Karpas-422 (cell line): ENCODE measurements around the gene MYH10. TPM values are rescaled to one million over a fixed set of nuclear protein-coding genes. Genes with fewer than 3 reads are reported as not detected.

ENCODE experiments used
- DNase-seq: peaks from one replicate; pipeline ENCODE4 v3.0.0-alpha.2; 2015
- H2AFZ ChIP-seq: fragments of 200-600 bp; sonication (generic); 2 replicates; pipeline ENCODE4 v1.6.1; 2014; ENCODE audit warnings: antibody characterized with exemption, low read length, mixed read lengths
- H3K27ac ChIP-seq: fragments of 200-600 bp; sonication (generic); 2 replicates; pipeline ENCODE4 v1.5.1; 2014; ENCODE audit warnings: mild to moderate bottlenecking, low read length, moderate library complexity
- H3K27me3 ChIP-seq: fragments of 200-600 bp; sonication (generic); 2 replicates; pipeline ENCODE4 v1.6.1; 2014; ENCODE audit warnings: low read length, mixed read lengths
- H3K36me3 ChIP-seq: fragments of 200-600 bp; sonication (generic); 2 replicates; pipeline ENCODE4 v1.6.1; 2014; ENCODE audit warnings: low read length, mixed read lengths; ENCODE audit not compliant: insufficient read depth
- H3K4me1 ChIP-seq: fragments of 200-600 bp; sonication (generic); 2 replicates; pipeline ENCODE4 v1.6.1; 2014; ENCODE audit warnings: mild to moderate bottlenecking, low read length, mixed read lengths
- H3K4me2 ChIP-seq: fragments of 200-600 bp; sonication (generic); 2 replicates; pipeline ENCODE4 v1.6.1; 2014; ENCODE audit warnings: low read length, low read depth, mild to moderate bottlenecking; ENCODE audit not compliant: poor library complexity, severe bottlenecking
- H3K4me3 ChIP-seq: fragments of 200-600 bp; sonication (generic); 2 replicates; pipeline ENCODE4 v1.5.1; 2014; ENCODE audit warnings: mild to moderate bottlenecking, antibody characterized with exemption, low read length, mixed read lengths
- H3K79me2 ChIP-seq: fragments of 200-600 bp; sonication (generic); 2 replicates; pipeline ENCODE4 v1.6.1; 2014; ENCODE audit warnings: mild to moderate bottlenecking, low read length, mixed read lengths
- H3K9ac ChIP-seq: fragments of 200-600 bp; sonication (generic); 2 replicates; pipeline ENCODE4 v1.6.0; 2014; ENCODE audit warnings: low read length
- H3K9me2 ChIP-seq: fragments of 200-600 bp; sonication (generic), shearing (Covaris generic); replicated peaks from 2 replicates; pipeline ENCODE4 v1.6.0; 2014; ENCODE audit warnings: mild to moderate bottlenecking, low read length, moderate library complexity; ENCODE audit not compliant: insufficient read depth
- H3K9me3 ChIP-seq: fragments of 300-700, 200-600 bp; sonication (generic); 2 replicates; pipeline ENCODE4 v1.6.1; 2014; ENCODE audit warnings: low read length, mixed read lengths
- H4K20me1 ChIP-seq: fragments of 200-600 bp; sonication (generic); 2 replicates; pipeline ENCODE4 v1.6.1; 2014; ENCODE audit warnings: mild to moderate bottlenecking, antibody characterized with exemption, low read length, low read depth; ENCODE audit not compliant: insufficient read depth
- total RNA-seq: library from RNA; depleted of rRNA; stranded (reverse); fragments of >200 nt; shearing (Covaris generic); gene quantifications from 2 replicates; pipeline ENCODE4 v1.2.3, GENCODE V29; 2014; ENCODE audit warnings: low replicate concordance

Gene MYH10
- total RNA-seq, 1 experiment from 2014 or later: not detected

DNA sequence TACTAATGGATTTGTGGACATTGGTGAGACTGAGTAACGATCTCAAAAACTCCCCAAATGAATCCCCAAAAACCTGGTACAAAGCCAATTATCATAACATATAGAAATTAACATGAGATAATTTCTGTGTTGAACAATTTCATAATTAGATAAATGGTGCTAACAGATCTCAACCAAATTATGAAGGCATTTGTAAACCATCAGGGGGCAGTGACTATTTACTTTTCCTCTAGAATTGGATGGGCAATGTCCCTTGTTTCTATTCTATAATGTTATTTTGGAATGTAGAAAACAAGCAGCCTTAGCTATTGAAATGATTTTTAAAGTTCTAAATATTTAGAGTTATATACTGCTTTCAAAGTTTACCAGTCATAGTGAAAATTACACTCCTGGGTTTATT, 57.8 kb downstream of the MYH10 start:
- no peaks in the 10 kb centered on the region for H4K20me1 ChIP-seq
- no peak for DNase-seq

GRCh38 chr17:8563981-8564602, 66.4 kb downstream of the MYH10 start:
- Histone ChIP-seq H4K20me1 (no peaks in the 10 kb centered on the region), H3K4me3 (no peak overlapping the region), H3K9ac (no peak overlapping the region), H2AFZ (no peak overlapping the region), H3K27me3 (no peaks in the 10 kb centered on the region), H3K9me2 (no peaks in the 10 kb centered on the region), H3K4me1 (no peaks in the 10 kb centered on the region), H3K9me3 (no peaks in the 10 kb centered on the region), H3K79me2 (no peaks in the 10 kb centered on the region), H3K4me2 (no peak overlapping the region), H3K36me3 (no peaks in the 10 kb centered on the region), H3K27ac (no peak overlapping the region)
- no peak for DNase-seq

More for the DNA sequence above, 57.8 kb downstream of the MYH10 start:
- H3K4me1 ChIP-seq: no peaks in the 10 kb centered on the region
- no peak overlapping the region for H2AFZ ChIP-seq
- H3K9me2 ChIP-seq: no peaks in the 10 kb centered on the region
- no peak overlapping the region for H3K4me3 ChIP-seq
- no peaks in the 10 kb centered on the region for H3K36me3 ChIP-seq
- H3K27ac ChIP-seq: no peak overlapping the region
- H3K4me2 ChIP-seq: no peak overlapping the region
- H3K9ac ChIP-seq: no peak overlapping the region
- no peaks in the 10 kb centered on the region for H3K79me2 ChIP-seq
- H3K27me3 ChIP-seq: no peaks in the 10 kb centered on the region
- no peaks in the 10 kb centered on the region for H3K9me3 ChIP-seq

- Histone ChIP-seq H3K9me3 (no peaks in the 10 kb centered on the region), H3K4me2 (no peak overlapping the region), H3K36me3 (no peaks in the 10 kb centered on the region), H3K27ac (no peak overlapping the region), H3K27me3 (no peaks in the 10 kb centered on the region), H3K9me2 (no peaks in the 10 kb centered on the region), H3K9ac (no peak overlapping the region), H4K20me1 (no peaks in the 10 kb centered on the region), H3K79me2 (no peaks in the 10 kb centered on the region), H3K4me3 (no peak overlapping the region), H3K4me1 (no peaks in the 10 kb centered on the region), H2AFZ (no peak overlapping the region)
- DNase-seq: no peak
Measured at GRCh38 chr17:8563024-8563776, 67.3 kb downstream of the MYH10 start.

DNA sequence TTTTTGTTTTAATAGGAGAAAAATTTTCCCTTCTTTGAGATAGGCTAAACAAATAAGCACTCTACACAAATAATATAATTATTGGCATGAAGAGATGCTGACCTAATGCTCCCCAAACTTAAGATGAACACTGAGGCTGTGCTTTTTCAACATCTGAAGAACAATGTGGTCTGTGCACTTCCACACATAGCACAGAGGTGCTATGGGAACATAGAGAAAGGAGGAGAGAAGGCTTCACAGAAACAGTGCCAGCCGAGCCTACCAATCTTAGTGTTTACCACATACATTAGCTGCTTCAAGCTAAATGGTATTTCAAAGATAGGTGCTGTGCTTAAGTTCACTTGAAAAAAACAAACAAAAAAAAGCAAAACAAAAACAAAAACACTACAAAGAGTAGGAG, 72.4 kb downstream of the MYH10 start:
- Histone ChIP-seq H3K79me2 (no peaks in the 10 kb centered on the region), H3K9me3 (no peaks in the 10 kb centered on the region), H3K9me2 (no peaks in the 10 kb centered on the region), H3K9ac (no peak overlapping the region), H3K36me3 (no peaks in the 10 kb centered on the region), H3K27me3 (no peaks in the 10 kb centered on the region), H3K4me3 (no peak overlapping the region), H2AFZ (no peak overlapping the region), H3K27ac (no peak overlapping the region), H3K4me1 (no peaks in the 10 kb centered on the region; the same call in 1 of the 2 replicates), H4K20me1 (no peaks in the 10 kb centered on the region), H3K4me2 (no peak overlapping the region)
- no peak for DNase-seq

- H3K9me3 ChIP-seq: no peaks in the 10 kb centered on the region
- no peaks in the 10 kb centered on the region for H4K20me1 ChIP-seq
- H3K4me3 ChIP-seq: no peak overlapping the region
- H3K9me2 ChIP-seq: no peaks in the 10 kb centered on the region
- no peak for DNase-seq
- no peaks in the 10 kb centered on the region for H3K27me3 ChIP-seq
- H3K4me1 ChIP-seq: no peaks in the 10 kb centered on the region; the same call in 1 of the 2 replicates
- no peak overlapping the region for H2AFZ ChIP-seq
- no peaks in the 10 kb centered on the region for H3K36me3 ChIP-seq
- no peak overlapping the region for H3K4me2 ChIP-seq
- no peak overlapping the region for H3K27ac ChIP-seq
- no peaks in the 10 kb centered on the region for H3K79me2 ChIP-seq
- H3K9ac ChIP-seq: no peak overlapping the region
Measured at GRCh38 chr17:8557176-8557806, 73.2 kb downstream of the MYH10 start.

DNA sequence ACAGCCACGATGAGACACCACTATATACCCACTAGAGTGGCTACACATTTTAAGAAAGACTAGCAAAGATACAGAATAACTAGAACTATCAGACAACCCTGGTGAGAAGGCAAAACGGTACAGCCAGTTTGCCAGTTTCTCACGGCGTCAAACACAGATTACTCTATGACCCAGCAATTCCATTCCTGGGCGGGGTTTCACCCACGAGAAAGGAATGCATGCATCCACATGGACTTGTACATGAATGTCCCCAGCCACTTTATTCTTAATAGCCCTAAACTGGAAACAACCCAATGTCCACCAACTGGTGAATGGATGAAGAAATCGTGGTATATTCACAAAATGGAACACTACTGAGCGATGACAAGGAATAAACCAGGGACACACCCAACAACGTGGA, 74.5 kb downstream of the MYH10 start:
- Histone ChIP-seq H3K9ac (no peak overlapping the region), H3K79me2 (no peaks in the 10 kb centered on the region), H3K4me1 (no peaks in the 10 kb centered on the region; the same call in 1 of the 2 replicates), H3K27me3 (no peaks in the 10 kb centered on the region), H3K9me3 (no peaks in the 10 kb centered on the region), H3K4me3 (no peak overlapping the region), H3K4me2 (no peak overlapping the region), H3K36me3 (no peaks in the 10 kb centered on the region), H3K27ac (no peak overlapping the region), H2AFZ (no peak overlapping the region), H4K20me1 (no peaks in the 10 kb centered on the region), H3K9me2 (no peaks in the 10 kb centered on the region)
- no peak for DNase-seq

- no peaks in the 10 kb centered on the region for H3K79me2 ChIP-seq
- DNase-seq: no peak
- H3K4me1 ChIP-seq: no peaks in the 10 kb centered on the region; the same call in 1 of the 2 replicates
- H3K9me2 ChIP-seq: no peaks in the 10 kb centered on the region
- H4K20me1 ChIP-seq: no peaks in the 10 kb centered on the region
- no peaks in the 10 kb centered on the region for H3K9me3 ChIP-seq
- no peak overlapping the region for H3K4me3 ChIP-seq
- no peaks in the 10 kb centered on the region for H3K36me3 ChIP-seq
- no peak overlapping the region for H3K27ac ChIP-seq
- H3K27me3 ChIP-seq: no peaks in the 10 kb centered on the region
- H3K9ac ChIP-seq: no peak overlapping the region
- H2AFZ ChIP-seq: no peak overlapping the region
- no peak overlapping the region for H3K4me2 ChIP-seq
Measured at GRCh38 chr17:8555062-8555461, 75.5 kb downstream of the MYH10 start.

DNA sequence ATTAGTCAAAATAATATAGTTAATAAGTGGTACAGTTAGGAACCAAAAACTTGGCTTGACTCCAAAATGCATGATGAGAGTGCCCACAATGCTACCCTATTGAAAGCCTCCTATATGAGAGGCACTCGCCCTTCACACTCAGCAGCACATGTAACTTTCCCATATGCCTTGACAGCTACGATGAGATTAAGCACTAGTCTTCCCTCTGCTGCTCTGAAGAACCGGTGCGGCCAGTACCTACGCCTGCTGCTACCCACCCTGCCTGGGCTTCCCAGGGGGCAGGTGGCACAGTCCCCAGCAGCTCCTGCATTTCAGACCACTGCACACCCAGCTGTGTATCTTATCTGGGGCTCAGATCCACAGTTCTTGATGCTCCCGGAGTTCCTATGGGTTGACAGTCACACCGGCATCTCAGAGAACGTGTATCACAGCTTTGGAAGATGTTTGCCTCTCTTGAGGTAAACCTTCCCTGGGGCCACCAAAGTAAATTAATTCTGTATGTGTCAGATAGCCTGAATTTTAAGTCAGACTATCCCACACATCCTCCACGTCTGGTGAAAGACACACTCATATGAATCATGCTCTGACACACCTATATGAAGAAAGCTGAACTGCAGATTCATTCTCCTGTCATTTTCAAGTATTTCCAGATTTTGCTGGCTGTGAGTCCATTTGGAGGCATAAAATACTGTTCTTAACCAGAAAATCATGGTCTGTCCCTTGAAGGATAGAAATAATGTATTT, 77.8 kb downstream of the MYH10 start:
- Histone ChIP-seq H3K9me2 (no peaks in the 10 kb centered on the region), H3K9me3 (no peaks in the 10 kb centered on the region), H4K20me1 (no peaks in the 10 kb centered on the region), H3K9ac (no peak overlapping the region), H3K4me2 (no peak overlapping the region), H3K27ac (no peak overlapping the region), H3K79me2 (no peaks in the 10 kb centered on the region), H3K4me1 (no peaks in the 10 kb centered on the region; the same call in 1 of the 2 replicates), H2AFZ (no peak overlapping the region), H3K27me3 (no peaks in the 10 kb centered on the region), H3K4me3 (no peak overlapping the region), H3K36me3 (no peaks in the 10 kb centered on the region)
- no peak for DNase-seq
